Activated B cell treated with CpG ODN at 0.5 μM for 24 hours (primary cell): ENCODE data around the gene GARNL3. TPM values are rescaled to one million over a fixed set of nuclear protein-coding genes. Genes with fewer than 3 reads are reported as not detected.

ENCODE experiments used
- ATAC-seq: fragments of 200-7000 bp; cut with Tn5 transposase; one replicate; pipeline ENCODE4 v1.10.0; 2021; ENCODE audit warnings: low read depth, mild to moderate bottlenecking, moderate library complexity
- CTCF ChIA-PET: fragments of 350-600 bp; sonication (Branson Sonifier 250); formaldehyde crosslinking; loops from one replicate; lab custom pipeline; 2021; ENCODE audit warnings: antibody characterized with exemption; lab: Charles Lee
- POLR2A ChIA-PET: fragments of 350-600 bp; sonication (Branson Sonifier 250); formaldehyde crosslinking; loops from one replicate; lab custom pipeline; 2021; ENCODE audit warnings: antibody characterized with exemption; lab: Charles Lee
- DNase-seq: peaks from one replicate; pipeline ENCODE4 v3.0.0; 2022
- H3K27ac Mint-ChIP-seq: one replicate; pipeline ENCODE4 v1.8.0; 2020; ENCODE audit warnings: mixed read lengths
- H3K27me3 Mint-ChIP-seq: one replicate; pipeline ENCODE4 v1.8.0; 2021; ENCODE audit warnings: mixed read lengths
- H3K36me3 Mint-ChIP-seq: one replicate; pipeline ENCODE4 v1.8.0; 2021; ENCODE audit warnings: low read depth, mixed read lengths
- H3K4me1 Mint-ChIP-seq: one replicate; pipeline ENCODE4 v1.8.0; 2021; ENCODE audit warnings: mixed read lengths
- H3K4me3 Mint-ChIP-seq: one replicate; pipeline ENCODE4 v1.8.0; 2020; ENCODE audit warnings: mild to moderate bottlenecking, mixed read lengths
- H3K9me3 Mint-ChIP-seq: one replicate; pipeline ENCODE4 v1.8.0; 2020; ENCODE audit warnings: mixed read lengths
- CTCF ChIP-seq: fragments of 200-600 bp; IDR thresholded peaks from one replicate; pipeline ENCODE4 v1.8.0; 2022; ENCODE audit warnings: antibody characterized with exemption, mild to moderate bottlenecking
- intact Hi-C: fragments of 100-400 bp; cut with micrococcal nuclease; formaldehyde crosslinking; loops from one replicate; pipeline ENCODE4 v1.15.1; 2024
- total RNA-seq: library from RNA; stranded (reverse); gene quantifications from 2 replicates; pipeline ENCODE4 v1.2.3, GENCODE V29; 2022

GARNL3 gene, protein sequence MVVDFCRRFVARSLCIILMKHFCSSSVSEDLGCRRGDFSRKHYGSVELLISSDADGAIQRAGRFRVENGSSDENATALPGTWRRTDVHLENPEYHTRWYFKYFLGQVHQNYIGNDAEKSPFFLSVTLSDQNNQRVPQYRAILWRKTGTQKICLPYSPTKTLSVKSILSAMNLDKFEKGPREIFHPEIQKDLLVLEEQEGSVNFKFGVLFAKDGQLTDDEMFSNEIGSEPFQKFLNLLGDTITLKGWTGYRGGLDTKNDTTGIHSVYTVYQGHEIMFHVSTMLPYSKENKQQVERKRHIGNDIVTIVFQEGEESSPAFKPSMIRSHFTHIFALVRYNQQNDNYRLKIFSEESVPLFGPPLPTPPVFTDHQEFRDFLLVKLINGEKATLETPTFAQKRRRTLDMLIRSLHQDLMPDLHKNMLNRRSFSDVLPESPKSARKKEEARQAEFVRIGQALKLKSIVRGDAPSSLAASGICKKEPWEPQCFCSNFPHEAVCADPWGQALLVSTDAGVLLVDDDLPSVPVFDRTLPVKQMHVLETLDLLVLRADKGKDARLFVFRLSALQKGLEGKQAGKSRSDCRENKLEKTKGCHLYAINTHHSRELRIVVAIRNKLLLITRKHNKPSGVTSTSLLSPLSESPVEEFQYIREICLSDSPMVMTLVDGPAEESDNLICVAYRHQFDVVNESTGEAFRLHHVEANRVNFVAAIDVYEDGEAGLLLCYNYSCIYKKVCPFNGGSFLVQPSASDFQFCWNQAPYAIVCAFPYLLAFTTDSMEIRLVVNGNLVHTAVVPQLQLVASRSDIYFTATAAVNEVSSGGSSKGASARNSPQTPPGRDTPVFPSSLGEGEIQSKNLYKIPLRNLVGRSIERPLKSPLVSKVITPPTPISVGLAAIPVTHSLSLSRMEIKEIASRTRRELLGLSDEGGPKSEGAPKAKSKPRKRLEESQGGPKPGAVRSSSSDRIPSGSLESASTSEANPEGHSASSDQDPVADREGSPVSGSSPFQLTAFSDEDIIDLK
- total RNA-seq = 4.0 and 10.4 TPM in 2 replicates

- H3K27me3 Mint-ChIP-seq = no peaks in the 10 kb centered on the region
- ChIA-PET CTCF (no interaction called here), POLR2A (no interaction called here)
- intact Hi-C loops = no loop called here
- H3K4me1 Mint-ChIP-seq = no peaks in the 10 kb centered on the region
- DNase-seq (no peak), ATAC-seq (no peak)
- TF ChIP-seq CTCF = no peak
- no peak within 1 kb of the TSS for H3K4me3 Mint-ChIP-seq
- H3K9me3 Mint-ChIP-seq = peaks cover 3% of the 10 kb centered on the region
- no peaks in the 10 kb centered on the region for H3K36me3 Mint-ChIP-seq
- H3K27ac Mint-ChIP-seq = no peak within 1 kb of the TSS
These were observed at the start of gene GARNL3 for GRCh38 chr9:127264462-127265219. Gene GARNL3 (plus strand): TSS chr9:127264774. CDS start chr9:127264878, 104 bp downstream.

DNA sequence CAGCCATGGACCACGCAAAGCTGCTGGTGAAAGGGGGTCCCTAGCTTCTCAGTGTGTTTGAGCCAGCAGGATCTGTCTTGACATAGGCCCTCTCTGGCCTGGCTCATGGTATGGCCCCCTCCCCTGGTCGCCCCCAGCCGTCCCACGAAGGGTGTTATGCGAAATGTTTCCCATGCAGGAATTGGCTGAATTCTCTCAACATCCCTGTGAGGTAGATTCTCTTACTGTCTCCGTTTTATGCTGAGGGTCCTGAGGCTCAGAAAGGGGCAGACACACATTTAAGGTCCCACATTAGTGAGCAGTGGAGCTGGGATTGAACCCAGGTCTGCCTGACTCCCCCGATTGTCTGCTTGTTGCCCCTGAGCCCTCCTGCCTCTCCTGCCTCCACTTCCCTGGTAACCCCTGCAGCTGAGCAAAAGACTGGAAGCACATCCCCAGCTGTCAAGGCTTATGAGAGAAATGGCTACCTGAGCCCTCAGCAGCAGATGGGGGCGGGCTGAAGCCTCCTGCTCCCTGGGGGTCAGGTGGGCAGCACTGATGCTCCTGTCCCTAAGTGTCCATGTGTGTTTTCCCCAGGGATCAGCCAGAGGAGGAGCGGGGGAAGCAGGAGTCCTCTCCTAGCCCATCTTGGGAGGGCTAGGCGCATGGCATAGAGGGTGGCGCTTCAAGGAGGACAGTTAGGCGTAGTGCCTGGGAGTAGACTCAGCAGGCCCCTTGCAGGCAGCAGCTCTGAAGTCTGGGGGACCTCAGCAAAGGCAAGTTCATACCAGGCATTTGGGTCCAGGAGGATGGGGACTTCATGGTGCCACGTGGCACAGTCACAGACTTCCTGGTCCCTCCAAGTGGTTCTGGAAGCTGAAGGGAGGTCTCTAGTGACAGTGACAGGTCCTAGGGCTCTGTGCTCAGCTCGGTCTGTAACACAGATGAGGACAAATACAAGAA lies 49.0 kb upstream of the GARNL3 start:
- no peak for TF ChIP-seq CTCF
- DNase-seq (no peak), ATAC-seq (no peak)
- POLR2A ChIA-PET = interaction anchor here (1.2 kb wide), 1 partner anchor 236 kb away, joined by 6 read pairs; the partner anchor contains the start of genes LRSAM1 and RPL12
- no peaks in the 10 kb centered on the region for H3K9me3 Mint-ChIP-seq
- CTCF ChIA-PET = interaction anchor here (1.0 to 2.9 kb wide), 14 partner anchors 8 to 710 kb away, joined by 3 to 23 read pairs (median 5); partner anchors contain the start of genes RPL12, SLC2A8 and TOR2A
- H3K36me3 Mint-ChIP-seq = no peaks in the 10 kb centered on the region
- no peak overlapping the region for H3K4me3 Mint-ChIP-seq
- peaks cover 4% of the 10 kb centered on the region for H3K4me1 Mint-ChIP-seq
- H3K27me3 Mint-ChIP-seq = no peaks in the 10 kb centered on the region
- H3K27ac Mint-ChIP-seq = no peak overlapping the region
- intact Hi-C loops = loop anchor here (2.0 kb wide), 3 partner anchors 209 to 653 kb away; partner anchors contain the start of genes LRSAM1, RPL12 and ZNF79

- Mint-ChIP-seq H3K27me3 (no peaks in the 10 kb centered on the region), H3K36me3 (no peaks in the 10 kb centered on the region), H3K9me3 (no peaks in the 10 kb centered on the region), H3K27ac (no peak overlapping the region), H3K4me1 (peaks cover 10% of the 10 kb centered on the region), H3K4me3 (no peak overlapping the region)
- TF ChIP-seq CTCF = no peak
- DNase-seq = no peak
- POLR2A ChIA-PET = no interaction called here
- intact Hi-C loops = no loop called here
- ATAC-seq = no peak
- CTCF ChIA-PET = interaction anchor here (1.2 to 2.5 kb wide), 2 partner anchors 8 to 234 kb away, joined by 4 to 9 read pairs; partner anchors contain the start of gene RPL12
These were observed 48.2 kb upstream of the GARNL3 start for GRCh38 chr9:127216210-127216887.

DNA sequence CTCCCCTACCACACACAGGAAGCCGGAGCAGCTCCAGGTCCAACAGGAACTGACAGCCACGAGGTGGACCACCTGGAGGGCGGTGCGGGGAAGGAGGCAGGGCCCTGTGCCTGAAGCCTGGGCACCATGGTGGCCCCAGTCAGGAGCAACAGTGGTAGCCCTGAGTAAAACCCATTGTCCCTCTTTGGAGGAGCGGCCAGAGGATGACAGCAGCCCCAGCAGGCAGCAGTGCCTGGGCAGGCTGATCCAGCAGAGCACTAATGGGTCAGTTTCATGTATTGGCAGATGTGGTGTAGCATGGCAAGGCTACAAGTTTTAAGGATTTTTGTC lies 47.7 kb upstream of the GARNL3 start:
- intact Hi-C loops = no loop called here
- Mint-ChIP-seq H3K27me3 (no peaks in the 10 kb centered on the region), H3K27ac (no peak overlapping the region), H3K4me1 (peaks cover 15% of the 10 kb centered on the region), H3K36me3 (no peaks in the 10 kb centered on the region), H3K9me3 (no peaks in the 10 kb centered on the region), H3K4me3 (no peak overlapping the region)
- CTCF ChIA-PET = no interaction called here
- no peak for DNase-seq
- no peak for ATAC-seq
- TF ChIP-seq CTCF = no peak
- POLR2A ChIA-PET = no interaction called here
